Activated CD8-positive, alpha-beta T cell treated with anti-CD3 and anti-CD28 coated beads for 36 hours (primary cell): Measurements from ENCODE around the gene KIF3A. TPM values are rescaled to one million over a fixed set of nuclear protein-coding genes. Genes with fewer than 3 reads are reported as not detected.

Experiments
- ATAC-seq: fragments of 200-7000 bp; cut with Tn5 transposase; one replicate; pipeline ENCODE4 v1.10.0; 2021; ENCODE audit warnings: mild to moderate bottlenecking, moderate library complexity
- CTCF ChIA-PET: fragments of 350-600 bp; sonication (Branson Sonifier 250); formaldehyde crosslinking; loops from one replicate; lab custom pipeline; 2021; ENCODE audit warnings: antibody characterized with exemption; lab: Charles Lee
- POLR2A ChIA-PET: fragments of 350-600 bp; sonication (Branson Sonifier 250); formaldehyde crosslinking; loops from one replicate; lab custom pipeline; 2021; ENCODE audit warnings: antibody characterized with exemption; lab: Charles Lee
- DNase-seq: peaks from one replicate; pipeline ENCODE4 v3.0.0-alpha.2; 2020
- H3K27ac Mint-ChIP-seq: one replicate; pipeline ENCODE4 v1.8.0; 2021; ENCODE audit warnings: mild to moderate bottlenecking, mixed read lengths
- H3K27me3 Mint-ChIP-seq: one replicate; pipeline ENCODE4 v1.8.0; 2021; ENCODE audit warnings: mixed read lengths
- H3K36me3 Mint-ChIP-seq: one replicate; pipeline ENCODE4 v1.8.0; 2021; ENCODE audit warnings: low read depth, mixed read lengths
- H3K4me1 Mint-ChIP-seq: one replicate; pipeline ENCODE4 v1.8.0; 2021; ENCODE audit warnings: low read depth, mixed read lengths
- H3K4me3 Mint-ChIP-seq: one replicate; pipeline ENCODE4 v1.8.0; 2021; ENCODE audit warnings: mild to moderate bottlenecking, moderate library complexity, mixed read lengths
- H3K9me3 Mint-ChIP-seq: one replicate; pipeline ENCODE4 v1.8.0; 2021; ENCODE audit warnings: mixed read lengths
- CTCF ChIP-seq: fragments of 200-600 bp; IDR thresholded peaks from one replicate; pipeline ENCODE4 v1.8.0; 2022; ENCODE audit warnings: antibody characterized with exemption, mild to moderate bottlenecking
- intact Hi-C: fragments of 100-400 bp; cut with micrococcal nuclease; formaldehyde crosslinking; loops from one replicate; pipeline ENCODE4 v1.10.0; 2022
- total RNA-seq, 2 experiments: library from RNA; stranded (reverse); gene quantifications; one replicate each; pipeline ENCODE4 v1.2.3, GENCODE V29; 2021

Gene KIF3A
- total RNA-seq = 10 to 100 TPM; 16.4 to 17.0 TPM

- Mint-ChIP-seq H3K27me3 (no peaks in the 10 kb centered on the region), H3K36me3 (peaks cover 4% of the 10 kb centered on the region), H3K4me1 (peaks cover 28% of the 10 kb centered on the region), H3K9me3 (no peaks in the 10 kb centered on the region), H3K4me3 (peak within 1 kb of the TSS; percentile 83), H3K27ac (peak within 1 kb of the TSS; percentile 76)
- peak; percentile 94 for ATAC-seq
- POLR2A ChIA-PET = interaction anchor here (0.7 to 2.6 kb wide), 7 partner anchors 10 to 256 kb away, joined by 3 to 23 read pairs (median 3); partner anchors contain the start of genes CCNI2, GDF9 and UQCRQ
- peak; percentile 99 for DNase-seq
- TF ChIP-seq CTCF = no peak
- intact Hi-C loops = no loop called here
- CTCF ChIA-PET = interaction anchor here (0.6 to 6.3 kb wide), 12 partner anchors 10 to 236 kb away, joined by 3 to 29 read pairs (median 3); partner anchors contain the start of gene CCNI2
Measured at GRCh38 chr5:132736853-132737833, at the start of gene KIF3A. KIF3A (minus strand) TSS chr5:132737546; CDS start chr5:132737419, 127 bp downstream.

GRCh38 chr5:132787076-132787475 is 49.7 kb upstream of the KIF3A start:
- no peak overlapping the region for H3K27ac Mint-ChIP-seq
- intact Hi-C loops = no loop called here
- DNase-seq = no peak
- H3K9me3 Mint-ChIP-seq = no peaks in the 10 kb centered on the region
- no peak overlapping the region for H3K4me3 Mint-ChIP-seq
- no peak for TF ChIP-seq CTCF
- CTCF ChIA-PET = no interaction called here
- no peak for ATAC-seq
- peaks cover 12% of the 10 kb centered on the region for H3K27me3 Mint-ChIP-seq
- H3K4me1 Mint-ChIP-seq = no peaks in the 10 kb centered on the region
- POLR2A ChIA-PET = no interaction called here
- H3K36me3 Mint-ChIP-seq = no peaks in the 10 kb centered on the region

- ChIA-PET POLR2A (no interaction called here), CTCF (interaction anchor here (1.0 to 2.2 kb wide), 4 partner anchors 16 to 48 kb away, joined by 3 to 9 read pairs (median 4); partner anchors contain the start of gene KIF3A)
- peaks cover 16% of the 10 kb centered on the region for H3K27me3 Mint-ChIP-seq
Measured at GRCh38 chr5:132785864-132786263, 48.5 kb upstream of the KIF3A start.

GRCh38 chr5:132785365-132785764 is 48.0 kb upstream of the KIF3A start:
- Mint-ChIP-seq H3K4me1 (peaks cover 3% of the 10 kb centered on the region), H3K4me3 (no peak overlapping the region), H3K27me3 (peaks cover 18% of the 10 kb centered on the region), H3K9me3 (no peaks in the 10 kb centered on the region), H3K36me3 (no peaks in the 10 kb centered on the region), H3K27ac (no peak overlapping the region)
- CTCF ChIA-PET = interaction anchor here (1.0 to 2.2 kb wide), 4 partner anchors 16 to 48 kb away, joined by 3 to 9 read pairs (median 4); partner anchors contain the start of gene KIF3A
- DNase-seq = no peak
- POLR2A ChIA-PET = no interaction called here
- no peak for TF ChIP-seq CTCF
- intact Hi-C loops = no loop called here
- ATAC-seq = no peak

More at GRCh38 chr5:132785864-132786263, 48.5 kb upstream of the KIF3A start:
- peaks cover under 1% of the 10 kb centered on the region for H3K4me1 Mint-ChIP-seq
- intact Hi-C loops = no loop called here
- DNase-seq (no peak), ATAC-seq (no peak)
- no peak for TF ChIP-seq CTCF
- no peaks in the 10 kb centered on the region for H3K36me3 Mint-ChIP-seq
- no peaks in the 10 kb centered on the region for H3K9me3 Mint-ChIP-seq
- H3K27ac Mint-ChIP-seq = no peak overlapping the region
- no peak overlapping the region for H3K4me3 Mint-ChIP-seq

GRCh38 chr5:132782101-132782500 is 44.8 kb upstream of the KIF3A start:
- H3K4me1 Mint-ChIP-seq = peaks cover 6% of the 10 kb centered on the region
- H3K27me3 Mint-ChIP-seq = peaks cover 27% of the 10 kb centered on the region
- H3K36me3 Mint-ChIP-seq = no peaks in the 10 kb centered on the region
- ATAC-seq (no peak), DNase-seq (no peak)
- no peaks in the 10 kb centered on the region for H3K9me3 Mint-ChIP-seq
- TF ChIP-seq CTCF = no peak
- H3K27ac Mint-ChIP-seq = no peak overlapping the region
- intact Hi-C loops = no loop called here
- ChIA-PET POLR2A (no interaction called here), CTCF (interaction anchor here (1.2 kb wide), 1 partner anchor 8 kb away, joined by 3 read pairs; no protein-coding TSS in a partner anchor)
- H3K4me3 Mint-ChIP-seq = no peak overlapping the region
